Measurements from ENCODE around the gene CPNE6.
A peak's percentile ranks its signal among the peaks of the same experiment; 100 is the strongest.

The CPNE6 gene

DNA sequence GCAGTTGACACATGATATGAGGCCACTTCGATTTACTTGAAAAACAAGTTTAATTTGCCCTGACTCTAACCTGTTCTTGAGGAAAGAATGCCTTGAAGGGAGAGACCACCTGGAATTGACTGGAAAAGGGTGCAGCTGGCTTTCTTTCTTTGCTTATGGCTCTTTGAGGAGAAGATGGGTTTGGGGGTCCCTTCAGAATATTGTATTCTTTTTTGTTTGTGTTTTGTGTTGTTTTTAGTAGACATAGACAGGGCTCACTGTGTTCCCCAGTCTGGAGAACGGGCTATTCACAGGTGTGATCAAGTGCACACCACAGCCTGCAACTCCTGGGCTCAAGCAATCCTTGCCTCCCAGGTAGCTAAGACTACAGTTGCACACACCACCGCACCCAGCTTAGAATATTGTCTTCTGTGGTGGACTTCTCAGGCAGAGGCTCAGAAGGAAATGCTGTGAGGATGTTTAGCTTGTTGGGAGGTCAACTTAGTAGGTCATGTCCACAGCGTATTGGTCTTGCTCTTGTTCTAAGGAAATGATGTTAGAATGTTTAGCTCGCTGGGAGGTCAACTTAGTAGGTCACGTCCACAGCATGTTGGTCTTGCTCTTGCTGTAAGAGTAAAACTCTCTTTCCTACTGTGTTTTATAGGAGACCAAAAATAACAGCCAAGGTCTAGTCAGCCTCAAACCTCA lies 44.9 kb downstream of the CPNE6 start:
- H3K4me1 ChIP-seq (ENCODE audit: insufficient read depth, low read length): peaks cover 5% of the 10 kb centered on the region; the same call in 1 of the 2 replicates
- no peaks in the 10 kb centered on the region for H3K9me3 ChIP-seq (ENCODE audit: insufficient read depth, low read depth, low read length)
- no peaks in the 10 kb centered on the region for H3K27me3 ChIP-seq (ENCODE audit: insufficient read depth, low read length)
- H3K9ac ChIP-seq (ENCODE audit: low read depth, low read length): 0 out of 2 replicates have a peak overlapping the region, but pooled peaks have one; percentile 67
- no peak overlapping the region for H3K27ac ChIP-seq (ENCODE audit: low read depth, low read length)
- 93% methylated on average over 6 of the region's 6 CpGs for WGBS
- peaks cover 44% of the 10 kb centered on the region for H3K36me3 ChIP-seq (ENCODE audit: insufficient read depth, low read length)
- H3K4me3 ChIP-seq (ENCODE audit: low read length): peak overlapping the region; percentile 89

DNA sequence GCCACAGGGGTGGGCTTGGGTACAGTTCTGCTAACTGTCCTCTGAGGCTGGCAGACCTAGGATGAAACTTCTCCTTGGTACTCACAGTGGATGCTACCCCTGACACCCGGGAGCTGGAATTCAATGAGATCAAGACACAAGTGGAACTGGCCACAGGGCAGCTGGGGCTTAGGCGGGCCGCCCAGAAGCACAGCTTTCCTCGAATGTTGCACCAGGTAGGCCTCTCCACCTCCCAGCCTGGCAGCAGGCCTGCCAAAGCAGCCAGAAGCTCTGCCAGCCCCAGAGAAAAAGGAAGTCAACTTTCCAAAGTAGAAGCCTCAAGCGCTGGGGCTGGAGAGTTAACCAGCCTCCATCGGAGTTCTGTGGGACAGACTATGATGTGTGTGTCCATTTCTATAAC lies 45.8 kb downstream of the CPNE6 start:
- Histone ChIP-seq H3K9me3 (ENCODE audit: insufficient read depth, low read depth, low read length) (no peaks in the 10 kb centered on the region), H3K4me1 (ENCODE audit: insufficient read depth, low read length) (peaks cover 5% of the 10 kb centered on the region; the same call in 1 of the 2 replicates), H3K27ac (ENCODE audit: low read depth, low read length) (no peak overlapping the region), H3K4me3 (ENCODE audit: low read length) (no peak overlapping the region), H3K27me3 (ENCODE audit: insufficient read depth, low read length) (no peaks in the 10 kb centered on the region), H3K9ac (ENCODE audit: low read depth, low read length) (no peak overlapping the region), H3K36me3 (ENCODE audit: insufficient read depth, low read length) (peaks cover 49% of the 10 kb centered on the region)
- 91% methylated on average over 6 of the region's 6 CpGs for WGBS

DNA sequence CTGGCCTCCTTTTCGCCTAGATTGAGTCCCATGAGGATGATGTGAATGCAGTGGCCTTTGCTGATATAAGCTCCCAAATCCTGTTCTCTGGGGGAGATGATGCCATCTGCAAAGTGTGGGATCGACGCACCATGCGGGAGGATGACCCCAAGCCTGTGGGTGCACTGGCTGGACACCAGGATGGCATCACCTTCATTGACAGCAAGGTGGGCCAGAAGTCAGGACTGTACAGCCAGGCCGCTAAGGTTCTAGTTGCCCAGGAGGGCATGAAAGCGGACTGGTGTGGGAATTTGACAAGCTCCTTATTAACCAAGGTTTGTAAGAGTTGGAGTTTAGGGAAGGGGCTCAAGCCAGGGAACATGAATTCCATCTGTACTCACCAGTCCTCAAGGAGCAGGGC lies 48.3 kb downstream of the CPNE6 start:
- peaks cover 64% of the 10 kb centered on the region for H3K36me3 ChIP-seq (ENCODE audit: insufficient read depth, low read length)

DNA sequence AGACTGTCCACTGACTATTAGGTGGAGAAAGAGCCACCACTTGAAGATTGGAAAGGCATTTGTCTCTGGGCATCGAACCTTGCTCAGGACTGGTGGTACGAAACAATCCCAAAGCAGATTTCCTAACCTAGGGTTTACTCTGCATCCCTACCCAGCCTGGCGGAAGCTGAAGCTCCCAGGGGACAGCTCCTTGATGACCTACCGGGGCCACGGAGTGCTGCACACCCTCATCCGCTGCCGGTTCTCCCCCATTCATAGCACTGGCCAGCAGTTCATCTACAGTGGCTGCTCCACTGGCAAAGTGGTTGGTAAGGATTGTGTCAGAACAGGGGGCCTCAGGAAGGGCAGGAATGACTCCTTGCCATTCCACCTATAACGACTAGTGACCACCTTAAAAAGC lies 49.8 kb downstream of the CPNE6 start:
- WGBS: 96% methylated on average over 8 of the region's 8 CpGs
- H3K27ac ChIP-seq (ENCODE audit: low read depth, low read length): no peak overlapping the region

More for the DNA sequence above, 48.3 kb downstream of the CPNE6 start:
- no peak overlapping the region for H3K4me3 ChIP-seq (ENCODE audit: low read length)
- no peak overlapping the region for H3K27ac ChIP-seq (ENCODE audit: low read depth, low read length)
- H3K4me1 ChIP-seq (ENCODE audit: insufficient read depth, low read length): peaks cover 5% of the 10 kb centered on the region; the same call in 1 of the 2 replicates
- H3K9ac ChIP-seq (ENCODE audit: low read depth, low read length): no peak overlapping the region
- H3K9me3 ChIP-seq (ENCODE audit: insufficient read depth, low read depth, low read length): no peaks in the 10 kb centered on the region
- H3K27me3 ChIP-seq (ENCODE audit: insufficient read depth, low read length): no peaks in the 10 kb centered on the region
- WGBS: 94% methylated on average over 6 of the region's 6 CpGs

DNA sequence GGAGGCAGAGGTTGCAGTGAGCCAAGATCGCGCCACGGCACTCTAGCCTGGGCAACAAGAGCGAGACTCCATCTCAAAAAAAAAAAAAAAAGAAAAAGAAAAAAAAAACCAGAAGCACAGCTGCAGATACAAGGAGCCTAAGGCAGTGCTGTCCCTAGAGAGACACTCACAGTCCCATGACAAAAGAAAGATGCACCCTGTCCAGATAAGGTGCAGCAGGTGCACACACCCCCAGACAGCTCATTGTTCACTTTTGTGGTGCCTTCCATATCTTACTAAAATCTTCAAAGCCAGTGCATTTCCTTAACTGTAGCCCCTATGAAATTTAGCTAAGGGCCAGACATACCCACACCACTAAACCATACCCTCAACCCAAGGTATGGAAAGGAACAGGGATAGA lies 51.1 kb downstream of the CPNE6 start:
- 98% methylated on average over 4 of the region's 4 CpGs for WGBS
- no peaks in the 10 kb centered on the region for H3K9me3 ChIP-seq (ENCODE audit: insufficient read depth, low read depth, low read length)
- H3K36me3 ChIP-seq (ENCODE audit: insufficient read depth, low read length): peaks cover 55% of the 10 kb centered on the region
- H3K27ac ChIP-seq (ENCODE audit: low read depth, low read length): no peak overlapping the region
- H3K4me3 ChIP-seq (ENCODE audit: low read length): no peak overlapping the region
- no peaks in the 10 kb centered on the region for H3K4me1 ChIP-seq (ENCODE audit: insufficient read depth, low read length)
- no peaks in the 10 kb centered on the region for H3K27me3 ChIP-seq (ENCODE audit: insufficient read depth, low read length)
- H3K9ac ChIP-seq (ENCODE audit: low read depth, low read length): no peak overlapping the region

More for the DNA sequence above, 49.8 kb downstream of the CPNE6 start:
- no peaks in the 10 kb centered on the region for H3K9me3 ChIP-seq (ENCODE audit: insufficient read depth, low read depth, low read length)
- peaks cover 64% of the 10 kb centered on the region for H3K36me3 ChIP-seq (ENCODE audit: insufficient read depth, low read length)
- H3K4me3 ChIP-seq (ENCODE audit: low read length): no peak overlapping the region
- no peaks in the 10 kb centered on the region for H3K4me1 ChIP-seq (ENCODE audit: insufficient read depth, low read length)
- H3K27me3 ChIP-seq (ENCODE audit: insufficient read depth, low read length): no peaks in the 10 kb centered on the region
- H3K9ac ChIP-seq (ENCODE audit: low read depth, low read length): no peak overlapping the region

DNA sequence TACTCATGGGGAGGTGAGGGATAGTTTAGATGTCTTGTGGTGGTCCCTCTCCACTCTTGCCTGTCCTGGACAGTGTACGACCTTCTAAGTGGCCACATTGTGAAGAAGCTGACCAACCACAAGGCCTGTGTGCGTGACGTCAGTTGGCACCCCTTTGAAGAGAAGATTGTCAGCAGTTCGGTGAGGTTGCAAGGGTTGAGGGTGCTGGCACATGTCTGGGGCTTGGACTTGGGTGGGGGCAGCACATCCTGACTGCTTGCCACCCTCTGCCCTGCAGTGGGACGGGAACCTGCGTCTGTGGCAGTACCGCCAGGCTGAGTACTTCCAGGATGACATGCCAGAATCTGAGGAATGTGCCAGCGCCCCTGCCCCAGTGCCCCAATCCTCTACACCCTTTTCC lies 51.5 kb downstream of the CPNE6 start:
- Histone ChIP-seq H3K36me3 (ENCODE audit: insufficient read depth, low read length) (peaks cover 51% of the 10 kb centered on the region), H3K27me3 (ENCODE audit: insufficient read depth, low read length) (no peaks in the 10 kb centered on the region), H3K9me3 (ENCODE audit: insufficient read depth, low read depth, low read length) (no peaks in the 10 kb centered on the region), H3K27ac (ENCODE audit: low read depth, low read length) (no peak overlapping the region), H3K4me3 (ENCODE audit: low read length) (no peak overlapping the region), H3K9ac (ENCODE audit: low read depth, low read length) (no peak overlapping the region), H3K4me1 (ENCODE audit: insufficient read depth, low read length) (no peaks in the 10 kb centered on the region)
- 91% methylated on average over 8 of the region's 8 CpGs for WGBS

DNA sequence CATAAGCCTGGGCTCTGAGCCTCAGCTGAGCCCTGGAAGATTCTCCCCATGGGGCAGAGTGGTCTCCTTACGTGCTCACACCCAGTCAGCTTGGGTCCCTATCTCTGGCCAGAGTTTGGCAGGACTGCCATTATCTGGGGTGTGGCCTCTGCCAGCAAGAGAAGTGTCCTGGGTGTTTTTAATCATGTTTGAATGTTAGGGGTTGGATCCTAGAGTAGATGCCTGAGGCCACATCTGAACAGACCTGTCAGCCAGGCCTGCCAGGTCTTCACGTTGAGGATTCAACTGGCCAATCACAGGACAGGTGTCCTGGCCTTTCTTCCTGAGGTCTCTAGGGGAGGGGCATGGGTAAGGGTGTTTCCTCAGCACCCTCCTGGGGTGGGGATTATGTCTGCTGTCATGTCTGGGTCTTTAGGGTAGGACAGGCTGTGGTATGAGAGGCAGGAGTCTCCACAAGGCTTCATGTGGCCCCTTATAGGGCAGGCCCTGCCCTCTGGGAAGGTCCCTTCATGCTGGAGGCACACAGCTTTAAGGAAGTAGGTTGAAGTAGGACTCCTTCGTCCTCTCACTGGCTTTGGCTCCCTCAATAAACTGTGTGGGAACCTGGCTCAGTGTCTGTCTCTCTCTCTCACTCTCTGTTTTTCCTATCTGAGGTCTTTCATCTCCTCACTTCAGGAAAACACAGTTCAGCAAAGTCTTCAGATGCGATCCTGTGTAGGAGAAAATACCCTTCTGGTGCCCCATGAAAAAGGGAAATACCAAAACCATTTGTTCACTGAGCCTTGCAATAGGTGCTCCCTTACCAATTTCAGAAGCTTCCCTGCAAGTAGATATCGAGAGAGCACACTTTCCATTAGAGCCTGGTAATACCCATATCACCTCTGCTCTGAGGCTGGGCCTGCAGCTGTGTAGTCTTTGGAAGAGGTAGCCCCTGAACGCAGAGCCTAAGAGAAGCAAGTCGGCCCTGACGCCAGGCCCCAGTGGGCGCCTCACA lies 52.4 kb downstream of the CPNE6 start:
- H3K9ac ChIP-seq (ENCODE audit: low read depth, low read length): no peak overlapping the region

DNA sequence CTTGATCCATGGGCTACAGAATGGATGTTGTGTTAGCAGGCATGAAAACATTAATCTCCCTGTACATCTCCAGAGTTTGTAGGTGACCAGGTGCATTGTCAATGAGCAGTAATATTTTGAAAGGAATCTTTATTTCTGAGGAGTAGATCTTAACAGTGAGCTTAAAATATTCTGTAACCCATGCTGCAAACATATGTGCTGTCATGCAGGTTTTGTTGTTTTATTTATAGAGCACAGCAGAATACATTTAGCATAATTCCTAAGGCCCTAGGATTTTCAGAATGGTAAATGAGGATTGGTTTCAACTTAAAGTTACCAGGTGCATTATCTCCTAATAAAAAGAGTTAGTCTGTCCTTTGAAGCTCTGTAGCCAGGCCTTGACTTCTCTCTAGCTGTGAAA lies 55.6 kb downstream of the CPNE6 start:
- Histone ChIP-seq H3K9ac (ENCODE audit: low read depth, low read length) (no peak overlapping the region), H3K27me3 (ENCODE audit: insufficient read depth, low read length) (no peaks in the 10 kb centered on the region), H3K27ac (ENCODE audit: low read depth, low read length) (no peak overlapping the region), H3K4me1 (ENCODE audit: insufficient read depth, low read length) (no peaks in the 10 kb centered on the region), H3K9me3 (ENCODE audit: insufficient read depth, low read depth, low read length) (no peaks in the 10 kb centered on the region), H3K4me3 (ENCODE audit: low read length) (no peak overlapping the region), H3K36me3 (ENCODE audit: insufficient read depth, low read length) (peaks cover 16% of the 10 kb centered on the region)

More for the DNA sequence above, 52.4 kb downstream of the CPNE6 start:
- Histone ChIP-seq H3K36me3 (ENCODE audit: insufficient read depth, low read length) (peaks cover 42% of the 10 kb centered on the region), H3K4me3 (ENCODE audit: low read length) (no peak overlapping the region), H3K9me3 (ENCODE audit: insufficient read depth, low read depth, low read length) (no peaks in the 10 kb centered on the region), H3K27ac (ENCODE audit: low read depth, low read length) (no peak overlapping the region), H3K27me3 (ENCODE audit: insufficient read depth, low read length) (no peaks in the 10 kb centered on the region), H3K4me1 (ENCODE audit: insufficient read depth, low read length) (no peaks in the 10 kb centered on the region)
- WGBS: 88% methylated on average over 9 of the region's 9 CpGs

DNA sequence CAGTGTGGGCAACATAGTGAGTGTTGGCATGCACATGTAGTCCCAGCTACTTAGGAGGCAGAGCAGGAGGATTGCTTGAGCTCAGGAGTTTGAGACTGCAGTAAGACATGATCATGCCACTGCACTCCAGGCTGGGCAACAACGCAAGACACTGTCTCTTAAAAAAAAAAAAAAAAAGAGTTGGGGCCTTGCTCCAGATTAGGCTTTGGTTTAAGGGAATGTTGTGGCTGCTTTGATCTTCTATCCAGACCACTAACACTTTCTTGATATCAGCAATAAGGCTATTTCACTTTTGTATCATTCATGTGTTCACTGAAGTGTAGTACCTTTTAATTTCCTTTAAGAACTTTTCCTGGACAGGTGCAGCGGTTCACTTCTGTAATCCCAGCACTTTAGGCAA lies 56.3 kb downstream of the CPNE6 start:
- H3K4me1 ChIP-seq (ENCODE audit: insufficient read depth, low read length): no peaks in the 10 kb centered on the region
- H3K4me3 ChIP-seq (ENCODE audit: low read length): no peak overlapping the region
- H3K36me3 ChIP-seq (ENCODE audit: insufficient read depth, low read length): peaks cover 12% of the 10 kb centered on the region
- H3K27me3 ChIP-seq (ENCODE audit: insufficient read depth, low read length): no peaks in the 10 kb centered on the region
- no peaks in the 10 kb centered on the region for H3K9me3 ChIP-seq (ENCODE audit: insufficient read depth, low read depth, low read length)
- no peak overlapping the region for H3K27ac ChIP-seq (ENCODE audit: low read depth, low read length)
- WGBS: 99% methylated on average over 2 of the region's 2 CpGs
- H3K9ac ChIP-seq (ENCODE audit: low read depth, low read length): no peak overlapping the region

All from HUES64 (cell line).